ENCODE data around the gene SLC17A1.

- no peak for TF ChIP-seq CTCF (IDR thresholded peaks at IDR 0.05)
- no peak for TF ChIP-seq EP300 (IDR thresholded peaks at IDR 0.05)
- no peak for TF ChIP-seq POLR2A (IDR thresholded peaks at IDR 0.05)
These were observed 1.3 kb upstream of the SLC17A1 start for GRCh38 chr6:25833136-25833535.

Measured in tibial nerve (tissue), 4 donors.